Left lung (tissue), 10 donors: ENCODE data around the gene GPLD1. TPM values are rescaled to one million over a fixed set of nuclear protein-coding genes. Genes with fewer than 3 reads are reported as not detected.

ENCODE experiments used
- ATAC-seq: fragments of 200-7000 bp; cut with Tn5 transposase; one replicate; pipeline ENCODE4 v1.9.1; 2020; ENCODE audit warnings: moderate library complexity
- DNase-seq, 4 donors: peaks; one replicate each; pipeline ENCODE4 v3.0.0-alpha.2; 2013 to 2020
- H3K27ac ChIP-seq, 2 donors: fragments of 200-600 bp; sonication (generic) in 1 of 2; one replicate each; pipeline versions ENCODE4 v1.5.0 to v1.8.0; 2020 to 2021
- H3K27me3 ChIP-seq, 2 donors: fragments of 200-600 bp; sonication (generic) in 1 of 2; one replicate each; pipeline versions ENCODE4 v1.5.0 to v1.8.0; 2020 to 2021
- H3K36me3 ChIP-seq, 2 donors: fragments of 200-600 bp; sonication (generic) in 1 of 2; one replicate each; pipeline versions ENCODE4 v1.5.0 to v1.8.0; 2020 to 2021
- H3K4me1 ChIP-seq, 2 donors: fragments of 200-600 bp; one replicate each; pipeline ENCODE4 v1.8.0; 2021
- H3K4me3 ChIP-seq, 2 donors: fragments of 200-600 bp; sonication (generic) in 1 of 2; one replicate each; pipeline versions ENCODE4 v1.5.0 to v1.8.0; 2020 to 2021; ENCODE audit warnings: mild to moderate bottlenecking in 1 of 2
- H3K9me3 ChIP-seq, 2 donors: fragments of 200-600 bp; sonication (generic) in 1 of 2; one replicate each; pipeline versions ENCODE4 v1.5.0 to v1.8.0; 2020 to 2021
- intact Hi-C, 2 donors: fragments of 100-400 bp; cut with DNase I; formaldehyde crosslinking; loops; one replicate each; pipeline versions ENCODE4 v1.11.2 to v1.14.2; 2022
- polyA plus RNA-seq, 6 donors: library from polyadenylated mRNA; unstranded; fragments of 120-200 nt; gene quantifications; one replicate each; pipeline ENCODE4 v1.2.1, GENCODE V29; 2013; ENCODE audit not compliant: insufficient read length in 6 of 6
- total RNA-seq, 2 donors: library from RNA; stranded (reverse); fragmentation: NEBNext Ultra II Directional; extraction: Animal tissue kit (Norgen Biotek cat#: 25700); gene quantifications; one replicate each; pipeline ENCODE4 v1.2.1, GENCODE V29; 2021
- TF ChIP-seq, protein P1 (sequence below), 2 donors: fragments of 200-600 bp; sonication (generic) in 1 of 2; IDR thresholded peaks; one replicate each; pipeline versions ENCODE4 v1.5.0 to v1.8.0; 2021; ENCODE audit warnings: antibody characterized with exemption in 2 of 2
- donor health status: DM: no; HTN: yes; CAD: no.
- donor health status: DM: no; HTN: no; CAD: no.

Gene GPLD1
- total and polyA plus RNA-seq, 8 donors: 1.7 to 3.8 (median 3.0) TPM

- no peak overlapping the region for H3K4me3 ChIP-seq
- peaks cover 0 to 11% of the 10 kb centered on the region in 2 donors for H3K4me1 ChIP-seq
- DNase-seq (peak in 1 of 4 donors; percentile 13), ATAC-seq (peak; percentile 85)
- intact Hi-C loops: no loop called here
- H3K27me3 ChIP-seq: no peaks in the 10 kb centered on the region
- H3K36me3 ChIP-seq: peaks cover 0 to 8% of the 10 kb centered on the region in 2 donors
- no peak overlapping the region for H3K27ac ChIP-seq
- TF ChIP-seq, protein P1, sequence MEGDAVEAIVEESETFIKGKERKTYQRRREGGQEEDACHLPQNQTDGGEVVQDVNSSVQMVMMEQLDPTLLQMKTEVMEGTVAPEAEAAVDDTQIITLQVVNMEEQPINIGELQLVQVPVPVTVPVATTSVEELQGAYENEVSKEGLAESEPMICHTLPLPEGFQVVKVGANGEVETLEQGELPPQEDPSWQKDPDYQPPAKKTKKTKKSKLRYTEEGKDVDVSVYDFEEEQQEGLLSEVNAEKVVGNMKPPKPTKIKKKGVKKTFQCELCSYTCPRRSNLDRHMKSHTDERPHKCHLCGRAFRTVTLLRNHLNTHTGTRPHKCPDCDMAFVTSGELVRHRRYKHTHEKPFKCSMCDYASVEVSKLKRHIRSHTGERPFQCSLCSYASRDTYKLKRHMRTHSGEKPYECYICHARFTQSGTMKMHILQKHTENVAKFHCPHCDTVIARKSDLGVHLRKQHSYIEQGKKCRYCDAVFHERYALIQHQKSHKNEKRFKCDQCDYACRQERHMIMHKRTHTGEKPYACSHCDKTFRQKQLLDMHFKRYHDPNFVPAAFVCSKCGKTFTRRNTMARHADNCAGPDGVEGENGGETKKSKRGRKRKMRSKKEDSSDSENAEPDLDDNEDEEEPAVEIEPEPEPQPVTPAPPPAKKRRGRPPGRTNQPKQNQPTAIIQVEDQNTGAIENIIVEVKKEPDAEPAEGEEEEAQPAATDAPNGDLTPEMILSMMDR (IDR thresholded peaks at IDR 0.05): peak; percentile 54 to 60
- H3K9me3 ChIP-seq: no peaks in the 10 kb centered on the region
Measured at GRCh38 chr6:24431045-24431451, 58.3 kb downstream of the GPLD1 start.

- TF ChIP-seq, protein P1 (IDR thresholded peaks at IDR 0.05): no peak
- peaks cover 0 to 11% of the 10 kb centered on the region in 2 donors for H3K4me1 ChIP-seq
- H3K27me3 ChIP-seq: no peaks in the 10 kb centered on the region
- intact Hi-C loops: no loop called here
- no peak overlapping the region for H3K4me3 ChIP-seq
- DNase-seq (no peak), ATAC-seq (no peak)
- no peak overlapping the region for H3K27ac ChIP-seq
- peaks cover 0 to 17% of the 10 kb centered on the region in 2 donors for H3K36me3 ChIP-seq
- no peaks in the 10 kb centered on the region for H3K9me3 ChIP-seq
Measured at GRCh38 chr6:24430086-24430485, 59.3 kb downstream of the GPLD1 start.

GRCh38 chr6:24429146-24429545 is 60.2 kb downstream of the GPLD1 start:
- intact Hi-C loops: no loop called here
- H3K27me3 ChIP-seq: no peaks in the 10 kb centered on the region
- DNase-seq (no peak), ATAC-seq (no peak)
- peaks cover 0 to 27% of the 10 kb centered on the region in 2 donors for H3K36me3 ChIP-seq
- H3K27ac ChIP-seq: no peak overlapping the region
- no peak overlapping the region for H3K4me3 ChIP-seq
- TF ChIP-seq, protein P1 (IDR thresholded peaks at IDR 0.05): no peak
- H3K9me3 ChIP-seq: no peaks in the 10 kb centered on the region
- peaks cover 0 to 11% of the 10 kb centered on the region in 2 donors for H3K4me1 ChIP-seq

DNA sequence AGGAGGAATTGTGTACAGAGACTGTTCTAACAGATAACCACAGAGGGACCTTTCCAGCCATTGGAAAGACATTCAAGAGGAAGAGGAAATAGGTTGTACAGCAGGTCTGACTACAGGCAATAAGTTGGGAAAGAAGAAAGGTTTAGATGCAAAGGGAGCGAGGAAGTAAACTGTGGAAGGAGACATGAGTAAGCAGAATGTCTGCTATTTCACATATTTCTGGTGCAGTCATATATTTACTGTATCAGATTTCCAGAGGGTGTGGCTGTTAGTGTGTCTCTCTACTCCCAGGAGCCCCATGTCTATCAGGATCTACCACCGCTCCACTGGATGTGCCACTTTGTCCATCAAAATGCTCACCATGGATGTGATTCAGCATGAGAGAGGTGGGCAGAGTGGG is 60.8 kb downstream of the GPLD1 start:
- H3K27ac ChIP-seq: no peak overlapping the region
- intact Hi-C loops: no loop called here
- H3K27me3 ChIP-seq: no peaks in the 10 kb centered on the region
- H3K9me3 ChIP-seq: no peaks in the 10 kb centered on the region
- peaks cover 0 to 11% of the 10 kb centered on the region in 2 donors for H3K4me1 ChIP-seq
- no peak overlapping the region for H3K4me3 ChIP-seq
- TF ChIP-seq, protein P1 (IDR thresholded peaks at IDR 0.05): no peak
- no peak for DNase-seq
- H3K36me3 ChIP-seq: peaks cover 0 to 32% of the 10 kb centered on the region in 2 donors
- ATAC-seq: peak; percentile 43

- ATAC-seq (no peak), DNase-seq (no peak)
- TF ChIP-seq, protein P1 (IDR thresholded peaks at IDR 0.05): no peak
- H3K4me1 ChIP-seq: peaks cover 0 to 11% of the 10 kb centered on the region in 2 donors
- no peak overlapping the region for H3K27ac ChIP-seq
- H3K36me3 ChIP-seq: peaks cover 0 to 49% of the 10 kb centered on the region in 2 donors
- intact Hi-C loops: no loop called here
- H3K4me3 ChIP-seq: no peak overlapping the region
- no peaks in the 10 kb centered on the region for H3K9me3 ChIP-seq
- H3K27me3 ChIP-seq: no peaks in the 10 kb centered on the region
Measured at GRCh38 chr6:24426729-24427446, 62.5 kb downstream of the GPLD1 start.
